GM12865 (cell line): Measurements from ENCODE around the gene ARHGEF7.

ENCODE experiments used
- DNase-seq: peaks from one replicate; pipeline ENCODE4 v3.0.0; 2010; ENCODE audit warnings: low read depth
- H3K4me3 ChIP-seq: 2 replicates; pipeline ENCODE4 v1.5.1; 2011; ENCODE audit warnings: mild to moderate bottlenecking, low read depth, low read length, control low read depth
- CTCF ChIP-seq: IDR thresholded peaks from 2 replicates; pipeline ENCODE4 v1.5.1; 2011; ENCODE audit warnings: low read length, control low read depth, low read depth, inconsistent platforms; ENCODE audit not compliant: insufficient read depth; ENCODE audit errors: missing control alignments

ARHGEF7 gene

GRCh38 chr13:111282997-111283396 lies 167.9 kb downstream of the ARHGEF7 start:
- no peak for DNase-seq
- no peak overlapping the region for H3K4me3 ChIP-seq
- no peak for TF ChIP-seq CTCF

DNA sequence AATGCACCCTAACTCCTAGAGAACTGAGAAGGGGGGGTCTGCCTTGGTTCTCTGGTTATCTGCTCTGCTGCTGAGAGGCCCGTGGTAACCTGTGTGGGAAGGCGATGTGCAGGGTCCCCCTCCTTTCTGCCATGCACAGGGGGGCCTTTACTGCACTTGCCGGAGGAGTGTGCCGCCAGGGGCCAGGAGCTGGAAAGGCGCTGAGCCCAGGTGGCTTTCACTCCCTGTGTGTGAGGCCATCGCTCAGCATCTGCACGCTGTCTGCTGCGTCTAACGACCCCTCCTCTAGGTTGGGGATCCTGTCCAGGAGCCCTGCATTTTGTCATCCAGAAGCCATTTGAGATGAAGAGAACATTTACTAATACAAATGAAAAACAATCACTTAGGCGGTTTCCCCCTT lies 168.3 kb downstream of the ARHGEF7 start:
- H3K4me3 ChIP-seq: no peak overlapping the region
- no peak for DNase-seq
- no peak for TF ChIP-seq CTCF

- DNase-seq: no peak
- no peak overlapping the region for H3K4me3 ChIP-seq
- TF ChIP-seq CTCF: no peak
Measured at GRCh38 chr13:111283991-111284390, 168.9 kb downstream of the ARHGEF7 start.

DNA sequence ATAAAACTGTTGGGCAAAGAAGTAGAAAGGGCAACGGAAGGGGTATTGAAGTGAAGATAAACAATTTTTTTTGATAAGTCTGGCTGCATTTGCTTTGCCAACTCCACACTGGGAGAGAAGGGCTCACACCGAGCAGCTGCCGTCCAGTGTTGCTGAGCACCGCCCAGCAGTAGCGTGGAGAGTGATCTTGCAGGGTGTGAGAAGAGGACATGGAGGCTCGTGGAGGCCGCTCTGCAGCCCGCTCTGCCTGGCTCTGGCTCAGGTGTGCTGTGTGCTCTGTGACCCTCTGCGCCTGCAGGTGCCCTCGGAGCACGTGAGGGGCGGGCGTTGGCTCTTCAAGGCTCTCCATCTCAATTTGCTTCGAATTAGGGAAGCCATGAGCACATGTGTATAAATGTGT lies 169.5 kb downstream of the ARHGEF7 start:
- H3K4me3 ChIP-seq: no peak overlapping the region
- no peak for DNase-seq
- TF ChIP-seq CTCF: no peak

DNA sequence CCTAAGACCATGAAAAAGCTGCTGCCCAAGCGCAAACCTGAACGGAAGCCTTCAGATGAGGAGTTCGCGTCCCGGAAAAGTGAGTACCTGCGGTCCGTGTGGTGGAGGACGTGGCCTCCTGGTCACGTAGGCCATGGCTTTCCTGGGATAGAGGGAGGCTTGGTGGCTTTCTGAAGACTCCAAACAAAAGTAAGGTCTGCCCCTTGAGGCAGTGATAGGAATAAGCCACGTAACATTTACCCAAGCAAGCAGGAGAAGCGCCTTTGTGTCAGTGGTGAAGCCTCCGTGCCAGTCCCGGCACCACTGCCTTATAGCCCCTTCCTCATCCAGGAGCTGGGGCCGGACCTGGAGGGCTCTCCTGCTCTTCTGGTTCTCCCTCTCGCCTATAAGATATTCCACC lies 171.1 kb downstream of the ARHGEF7 start:
- H3K4me3 ChIP-seq: no peak overlapping the region
- TF ChIP-seq CTCF: no peak
- DNase-seq: no peak

DNA sequence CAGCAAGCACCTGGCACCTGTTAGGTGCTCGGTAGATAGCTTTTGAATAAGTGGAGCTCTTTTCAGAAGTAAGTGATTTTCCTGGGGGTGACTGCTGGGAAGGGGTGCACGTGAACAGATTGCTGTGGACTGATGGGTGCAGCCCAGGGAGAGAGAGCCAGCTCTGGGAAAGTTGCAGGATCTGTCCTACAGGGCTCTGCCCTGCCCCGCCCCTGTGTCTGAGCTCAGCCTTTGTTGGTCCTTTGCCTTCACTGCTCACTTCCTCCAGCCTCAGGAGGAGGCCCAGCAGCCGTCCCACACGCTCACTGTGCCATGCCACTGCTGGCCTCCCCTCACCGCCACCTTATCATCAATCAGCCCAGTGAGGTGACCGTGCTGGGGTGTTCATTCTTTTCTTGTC lies 171.6 kb downstream of the ARHGEF7 start:
- no peak for TF ChIP-seq CTCF
- no peak overlapping the region for H3K4me3 ChIP-seq
- DNase-seq: no peak

- no peak for TF ChIP-seq CTCF
- no peak for DNase-seq
- no peak overlapping the region for H3K4me3 ChIP-seq
Measured at GRCh38 chr13:111287201-111287600, 172.1 kb downstream of the ARHGEF7 start.
